Hepatocyte (in vitro differentiated cells): Measurements from ENCODE around the gene DCUN1D1. TPM values are rescaled to one million over a fixed set of nuclear protein-coding genes. Genes with fewer than 3 reads are reported as not detected.

Source experiments
- DNase-seq: peaks from one replicate; pipeline ENCODE4 v3.0.0-alpha.2; 2016; ENCODE audit warnings: low spot score
- H2AFZ ChIP-seq: fragments of 200-600 bp; sonication (generic); 2 replicates; pipeline ENCODE4 v1.6.0; 2016; ENCODE audit warnings: antibody characterized with exemption, mild to moderate bottlenecking
- H3K27ac ChIP-seq: fragments of 200-600 bp; sonication (generic); 2 replicates; pipeline ENCODE4 v1.5.1; 2016; ENCODE audit warnings: mild to moderate bottlenecking
- H3K27me3 ChIP-seq: fragments of 200-600 bp; sonication (generic); 2 replicates; pipeline ENCODE4 v1.6.1; 2016
- H3K36me3 ChIP-seq: fragments of 200-600 bp; sonication (generic); replicated peaks from 2 replicates; pipeline ENCODE4 v1.5.1; 2016; ENCODE audit warnings: low read depth; ENCODE audit not compliant: insufficient read depth
- H3K4me1 ChIP-seq: fragments of 200-600 bp; sonication (generic); 2 replicates; pipeline ENCODE4 v1.5.1; 2016; ENCODE audit warnings: mild to moderate bottlenecking, moderate library complexity; ENCODE audit not compliant: insufficient read depth
- H3K4me2 ChIP-seq: fragments of 200-600 bp; sonication (generic); 2 replicates; pipeline ENCODE4 v1.6.0; 2016
- H3K4me3 ChIP-seq: fragments of 200-600 bp; sonication (generic); 2 replicates; pipeline ENCODE4 v1.5.1; 2016; ENCODE audit warnings: mild to moderate bottlenecking
- H3K79me2 ChIP-seq: fragments of 200-600 bp; sonication (generic); 2 replicates; pipeline ENCODE4 v1.6.0; 2017; ENCODE audit warnings: mild to moderate bottlenecking
- H3K9me2 ChIP-seq: fragments of 200-600 bp; sonication (generic); replicated peaks from 2 replicates; pipeline ENCODE4 v1.6.0; 2017; ENCODE audit warnings: mild to moderate bottlenecking; ENCODE audit not compliant: insufficient read depth
- H3K9me3 ChIP-seq: fragments of 200-600 bp; sonication (generic); 2 replicates; pipeline ENCODE4 v1.5.1; 2016; ENCODE audit warnings: low read depth, mild to moderate bottlenecking
- H4K20me1 ChIP-seq: fragments of 200-600 bp; sonication (generic); 2 replicates; pipeline ENCODE4 v1.6.0; 2016; ENCODE audit warnings: mild to moderate bottlenecking; ENCODE audit not compliant: insufficient read depth, poor library complexity, severe bottlenecking
- EZH2 ChIP-seq: fragments of 200-600 bp; sonication (generic); IDR thresholded peaks from 2 replicates; pipeline ENCODE4 v1.6.1; 2016; ENCODE audit warnings: antibody characterized with exemption, mild to moderate bottlenecking, borderline replicate concordance
- EZH2phosphoT487 ChIP-seq: fragments of 200-600 bp; sonication (generic); IDR thresholded peaks from one replicate; pipeline ENCODE4 v1.6.1; 2018; ENCODE audit warnings: antibody characterized with exemption, mild to moderate bottlenecking, low read depth, moderate library complexity; ENCODE audit not compliant: unreplicated experiment, severe bottlenecking
- WGBS: methylation state at CpG from one replicate; pipeline ENCODE4 v1.1.6; 2016; ENCODE audit warnings: low lambda C conversion rate; ENCODE audit errors: missing lambda C conversion rate; 5-methylcytosine and 5-hydroxymethylcytosine counted together
- polyA plus RNA-seq: library from polyadenylated mRNA; unstranded; fragments of >200 nt; fragmentation: Nextera tagmentation; extraction: Ambion mirVana; gene quantifications from 2 replicates; pipeline ENCODE4 v1.2.1, GENCODE V29; 2016
- total RNA-seq: library from RNA; depleted of rRNA; stranded (reverse); fragments of >200 nt; gene quantifications from 2 replicates; pipeline ENCODE4 v1.2.3, GENCODE V29; 2014
- TF ChIP-seq, protein P1 (sequence below): fragments of 200-600 bp; sonication (generic); IDR thresholded peaks from 2 replicates; pipeline ENCODE4 v1.5.1; 2016; ENCODE audit warnings: antibody characterized with exemption, mild to moderate bottlenecking; ENCODE audit not compliant: poor library complexity

Gene DCUN1D1
- total and polyA plus RNA-seq, 2 experiments from 2014 or later = 22.2 to 49.2 TPM

- H3K27ac ChIP-seq = peak overlapping the region; percentile 38
- H3K27me3 ChIP-seq = no peaks in the 10 kb centered on the region
- H3K9me2 ChIP-seq = no peaks in the 10 kb centered on the region
- H3K4me3 ChIP-seq = no peak overlapping the region
- H3K4me2 ChIP-seq = peak overlapping the region; percentile 51
- H3K9me3 ChIP-seq = no peaks in the 10 kb centered on the region
- H2AFZ ChIP-seq = no peak overlapping the region
- peak; percentile 21 for DNase-seq
- H3K36me3 ChIP-seq = no peaks in the 10 kb centered on the region
- 60% methylated on average over 8 of the region's 8 CpGs for WGBS
- TF ChIP-seq, protein P1, sequence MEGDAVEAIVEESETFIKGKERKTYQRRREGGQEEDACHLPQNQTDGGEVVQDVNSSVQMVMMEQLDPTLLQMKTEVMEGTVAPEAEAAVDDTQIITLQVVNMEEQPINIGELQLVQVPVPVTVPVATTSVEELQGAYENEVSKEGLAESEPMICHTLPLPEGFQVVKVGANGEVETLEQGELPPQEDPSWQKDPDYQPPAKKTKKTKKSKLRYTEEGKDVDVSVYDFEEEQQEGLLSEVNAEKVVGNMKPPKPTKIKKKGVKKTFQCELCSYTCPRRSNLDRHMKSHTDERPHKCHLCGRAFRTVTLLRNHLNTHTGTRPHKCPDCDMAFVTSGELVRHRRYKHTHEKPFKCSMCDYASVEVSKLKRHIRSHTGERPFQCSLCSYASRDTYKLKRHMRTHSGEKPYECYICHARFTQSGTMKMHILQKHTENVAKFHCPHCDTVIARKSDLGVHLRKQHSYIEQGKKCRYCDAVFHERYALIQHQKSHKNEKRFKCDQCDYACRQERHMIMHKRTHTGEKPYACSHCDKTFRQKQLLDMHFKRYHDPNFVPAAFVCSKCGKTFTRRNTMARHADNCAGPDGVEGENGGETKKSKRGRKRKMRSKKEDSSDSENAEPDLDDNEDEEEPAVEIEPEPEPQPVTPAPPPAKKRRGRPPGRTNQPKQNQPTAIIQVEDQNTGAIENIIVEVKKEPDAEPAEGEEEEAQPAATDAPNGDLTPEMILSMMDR = no peak
- TF ChIP-seq EZH2phosphoT487 = no peak
- TF ChIP-seq EZH2 = no peak
- H3K79me2 ChIP-seq = no peaks in the 10 kb centered on the region
- H4K20me1 ChIP-seq = no peaks in the 10 kb centered on the region
- H3K4me1 ChIP-seq = no peaks in the 10 kb centered on the region
Measured at GRCh38 chr3:182895513-182896112, 84.7 kb downstream of the DCUN1D1 start.

DNA sequence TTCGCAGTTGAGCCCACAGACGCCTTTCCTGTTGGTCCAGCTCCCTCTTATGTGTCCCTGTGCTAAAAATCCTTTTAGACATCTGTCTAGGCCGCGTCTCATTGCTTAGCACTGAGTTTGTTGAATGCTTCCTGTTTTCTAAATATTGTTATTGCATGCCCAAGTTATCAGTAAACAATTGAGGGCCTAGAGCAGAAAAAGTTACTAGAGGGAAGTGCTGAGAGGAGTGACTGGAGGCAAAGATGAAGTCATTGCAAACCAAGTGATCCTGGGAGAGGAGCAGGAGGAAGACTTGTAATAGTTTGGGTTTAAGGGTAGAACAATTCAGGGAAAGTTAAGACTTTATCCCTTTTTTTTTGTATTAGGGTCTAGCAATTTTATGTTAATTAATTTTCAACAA is 88.1 kb downstream of the DCUN1D1 start:
- no peak for TF ChIP-seq EZH2phosphoT487
- TF ChIP-seq EZH2 = no peak
- TF ChIP-seq, protein P1 = no peak
- Histone ChIP-seq H3K4me3 (no peak overlapping the region), H3K27ac (no peak overlapping the region), H3K9me3 (no peaks in the 10 kb centered on the region), H2AFZ (no peak overlapping the region), H3K9me2 (no peaks in the 10 kb centered on the region), H3K79me2 (no peaks in the 10 kb centered on the region), H3K36me3 (no peaks in the 10 kb centered on the region), H4K20me1 (no peaks in the 10 kb centered on the region), H3K27me3 (no peaks in the 10 kb centered on the region), H3K4me2 (no peak overlapping the region), H3K4me1 (no peaks in the 10 kb centered on the region)
- 93% methylated on average over 4 of the region's 4 CpGs for WGBS
- no peak for DNase-seq

GRCh38 chr3:182891364-182891763 is 89.0 kb downstream of the DCUN1D1 start:
- 98% methylated on average over 1 of the region's 1 CpG for WGBS
- H3K36me3 ChIP-seq = no peaks in the 10 kb centered on the region
- no peaks in the 10 kb centered on the region for H4K20me1 ChIP-seq
- no peaks in the 10 kb centered on the region for H3K79me2 ChIP-seq
- H2AFZ ChIP-seq = no peak overlapping the region
- H3K4me1 ChIP-seq = no peaks in the 10 kb centered on the region
- no peaks in the 10 kb centered on the region for H3K27me3 ChIP-seq
- no peaks in the 10 kb centered on the region for H3K9me2 ChIP-seq
- DNase-seq = no peak
- H3K9me3 ChIP-seq = no peaks in the 10 kb centered on the region
- no peak for TF ChIP-seq EZH2phosphoT487
- no peak overlapping the region for H3K4me3 ChIP-seq
- H3K27ac ChIP-seq = no peak overlapping the region
- no peak overlapping the region for H3K4me2 ChIP-seq

DNA sequence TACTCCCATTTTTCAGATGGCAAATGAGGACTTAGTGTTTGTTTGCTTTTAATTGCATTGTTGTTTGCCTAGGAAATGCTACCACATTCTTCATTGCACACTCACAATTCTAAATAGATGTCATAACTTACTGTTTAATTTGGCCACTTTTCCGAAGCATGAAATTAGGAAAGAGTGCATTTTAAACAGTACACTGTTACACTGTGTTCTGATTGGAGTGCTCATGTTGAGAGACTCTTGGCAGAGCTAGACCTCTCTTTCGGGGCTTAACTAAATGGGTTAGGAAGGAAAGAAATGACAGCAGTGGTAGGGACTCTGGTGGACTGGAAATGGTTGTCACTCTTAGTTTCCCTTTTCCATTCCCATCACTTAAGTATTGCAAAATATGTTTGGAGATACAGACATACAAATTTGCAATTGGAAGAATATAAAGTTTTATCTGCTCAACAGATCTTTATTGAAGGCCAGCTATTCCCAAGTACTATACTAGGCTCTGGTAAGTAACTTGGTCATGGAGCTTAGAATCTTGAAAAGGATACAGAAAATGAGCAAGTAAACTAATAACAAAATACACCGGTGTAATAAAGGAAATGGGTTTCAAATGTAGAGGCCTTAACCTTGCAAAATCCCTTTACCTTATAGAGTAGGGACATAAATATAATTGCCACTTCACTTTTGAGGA is 90.2 kb downstream of the DCUN1D1 start:
- H3K4me3 ChIP-seq = no peak overlapping the region
- H3K9me2 ChIP-seq = no peaks in the 10 kb centered on the region
- H3K27ac ChIP-seq = no peak overlapping the region
- no peaks in the 10 kb centered on the region for H4K20me1 ChIP-seq
- no peaks in the 10 kb centered on the region for H3K4me1 ChIP-seq
- TF ChIP-seq EZH2phosphoT487 (no peak), EZH2 (no peak)
- TF ChIP-seq, protein P1 = no peak
- H3K4me2 ChIP-seq = no peak overlapping the region
- WGBS = 93% methylated on average over 3 of the region's 3 CpGs
- no peak for DNase-seq
- H3K9me3 ChIP-seq = no peaks in the 10 kb centered on the region
- H3K36me3 ChIP-seq = no peaks in the 10 kb centered on the region
- no peaks in the 10 kb centered on the region for H3K79me2 ChIP-seq
- H2AFZ ChIP-seq = no peak overlapping the region
- no peaks in the 10 kb centered on the region for H3K27me3 ChIP-seq
